Measurements from ENCODE around the gene RIBC1. TPM values are rescaled to one million over a fixed set of nuclear protein-coding genes. Genes with fewer than 3 reads are reported as not detected.
"Not testable (repeated sequence)": the region's sequence is repeated elsewhere in the genome, so short reads cannot be mapped to it uniquely, and the experiment has no call there.

RIBC1 gene
- total and polyA plus RNA-seq, 5 experiments from 2014 or later: 0.42 to 2.0 (median 1.2) TPM; not detected in 1

DNA sequence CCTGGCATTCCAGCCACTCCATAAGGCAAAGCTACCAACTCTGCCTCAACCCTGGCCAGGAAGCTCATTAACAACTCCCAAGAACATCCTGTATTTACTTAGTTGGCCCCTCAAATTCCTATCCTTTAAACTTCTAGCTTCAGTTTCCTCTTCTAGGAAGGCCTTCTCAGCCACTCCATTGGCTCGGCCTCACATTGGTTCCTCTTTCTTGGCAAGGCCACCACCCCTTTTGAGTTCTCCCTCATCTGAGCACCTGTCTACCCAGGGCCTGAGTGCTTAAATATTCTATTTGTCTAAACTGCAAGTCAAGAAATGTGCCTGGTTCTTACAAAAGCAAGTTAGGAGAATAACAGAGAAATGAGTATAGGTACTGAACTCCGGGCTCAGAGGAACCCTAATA lies 10.2 kb upstream of the RIBC1 start:
- ATAC-seq (no peak), DNase-seq (no peak)
- Mint-ChIP-seq H3K36me3 (peaks cover 5 to 71% (median 10%) of the 10 kb centered on the region in 3 donors), H3K27me3 (no peaks in the 10 kb centered on the region), H3K4me3 (no peak overlapping the region), H3K9me3 (no peaks in the 10 kb centered on the region), H3K4me1 (peaks cover 4 to 10% (median 8%) of the 10 kb centered on the region in 4 donors), H3K27ac (no peak overlapping the region)
- POLR2A ChIA-PET: no interaction called here

- not testable (repeated sequence) for H3K9me3 Mint-ChIP-seq, ATAC-seq, H3K27me3 Mint-ChIP-seq, DNase-seq
- Mint-ChIP-seq H3K27ac (peak overlapping the region in 5 of 10 donors; percentile 24 to 99 (median 98)), H3K4me1 (peaks cover 13 to 38% (median 34%) of the 10 kb centered on the region in 4 donors), H3K4me3 (peak overlapping the region; percentile 15 to 98 (median 77)), H3K36me3 (peaks cover 0 to 17% (median 0%) of the 10 kb centered on the region in 3 donors)
- POLR2A ChIA-PET: interaction anchor here (0.7 kb wide), 1 partner anchor 29 kb away, joined by 4 read pairs; no protein-coding TSS in a partner anchor
Observed at GRCh38 chrX:53420351-53420750, 2.3 kb upstream of the RIBC1 start.

GRCh38 chrX:53421125-53421524 lies 1.5 kb upstream of the RIBC1 start:
- POLR2A ChIA-PET: interaction anchor here (0.8 to 0.9 kb wide), 2 partner anchors 15 to 761 kb away, joined by 3 to 4 read pairs; partner anchors contain the start of gene FAM120C
- Mint-ChIP-seq H3K4me3 (peak overlapping the region; percentile 87 to 98 (median 94)), H3K27me3 (no peaks in the 10 kb centered on the region), H3K27ac (peak overlapping the region; percentile 88 to 100 (median 99)), H3K9me3 (no peaks in the 10 kb centered on the region), H3K36me3 (peaks cover 0 to 16% (median 0%) of the 10 kb centered on the region in 3 donors), H3K4me1 (peaks cover 13 to 38% (median 34%) of the 10 kb centered on the region in 4 donors)
- DNase-seq: no peak
- ATAC-seq: no peak

- peak; percentile 25 to 28 for ATAC-seq
- POLR2A ChIA-PET: interaction anchor here (0.5 to 1.8 kb wide), 9 partner anchors 10 to 1500 kb away, joined by 3 to 13 read pairs (median 3); partner anchors contain the start of genes FAM120C and KDM5C
- no peak for DNase-seq
- Mint-ChIP-seq H3K27ac (peak overlapping the region; percentile 88 to 100 (median 99)), H3K4me1 (peaks cover 13 to 38% (median 34%) of the 10 kb centered on the region in 4 donors), H3K36me3 (peaks cover 0 to 13% (median 0%) of the 10 kb centered on the region in 3 donors), H3K9me3 (no peaks in the 10 kb centered on the region), H3K4me3 (peak overlapping the region; percentile 87 to 98 (median 94)), H3K27me3 (no peaks in the 10 kb centered on the region)
Observed at GRCh38 chrX:53421772-53422085, 944 bp upstream of the RIBC1 start.

- H3K4me3 Mint-ChIP-seq: peak within 1 kb of the TSS; percentile 87 to 98 (median 94)
- H3K36me3 Mint-ChIP-seq: peaks cover 0 to 14% (median 0%) of the 10 kb centered on the region in 3 donors
- DNase-seq: peak; percentile 83 to 99 (median 96)
- no peaks in the 10 kb centered on the region for H3K9me3 Mint-ChIP-seq
- H3K27me3 Mint-ChIP-seq: no peaks in the 10 kb centered on the region
- peaks cover 13 to 37% (median 34%) of the 10 kb centered on the region in 4 donors for H3K4me1 Mint-ChIP-seq
- ATAC-seq: peak; percentile 87 to 89
- POLR2A ChIA-PET: interaction anchor here (0.5 to 1.8 kb wide), 14 partner anchors 10 to 1499 kb away, joined by 3 to 13 read pairs (median 4); partner anchors contain the start of genes FAM120C, HSD17B10, KDM5C and PHF8
- peak within 1 kb of the TSS; percentile 88 to 100 (median 99) for H3K27ac Mint-ChIP-seq
Observed at GRCh38 chrX:53422086-53422860, 400 bp upstream of the RIBC1 start, which contains the start of gene SMC1A. TSS of gene SMC1A (minus strand) at chrX:53422654. CDS start at chrX:53422600, 54 bp downstream.

- Mint-ChIP-seq H3K4me1 (peaks cover 5 to 16% (median 12%) of the 10 kb centered on the region in 4 donors), H3K36me3 (peaks cover 0 to 23% (median 0%) of the 10 kb centered on the region in 3 donors), H3K27me3 (no peaks in the 10 kb centered on the region), H3K4me3 (no peak overlapping the region), H3K27ac (peak overlapping the region in 3 of 10 donors; percentile 21 to 56 (median 30)), H3K9me3 (no peaks in the 10 kb centered on the region)
- ATAC-seq (no peak), DNase-seq (no peak)
- POLR2A ChIA-PET: no interaction called here
Observed at GRCh38 chrX:53429755-53430154, 7.1 kb downstream of the RIBC1 start.

GRCh38 chrX:53430231-53430630 lies 7.6 kb downstream of the RIBC1 start:
- no peaks in the 10 kb centered on the region for H3K27me3 Mint-ChIP-seq
- no peak overlapping the region for H3K4me3 Mint-ChIP-seq
- peak overlapping the region in 2 of 10 donors; percentile 29 to 56 for H3K27ac Mint-ChIP-seq
- DNase-seq (no peak), ATAC-seq (no peak)
- POLR2A ChIA-PET: interaction anchor here (0.6 kb wide), 1 partner anchor 112 kb away, joined by 3 read pairs; no protein-coding TSS in a partner anchor
- H3K9me3 Mint-ChIP-seq: no peaks in the 10 kb centered on the region
- H3K4me1 Mint-ChIP-seq: peaks cover 5 to 21% (median 15%) of the 10 kb centered on the region in 4 donors
- H3K36me3 Mint-ChIP-seq: peaks cover 0 to 23% (median 0%) of the 10 kb centered on the region in 3 donors

GRCh38 chrX:53433651-53434639 lies 11.3 kb downstream of the RIBC1 start, which contains the start of gene HSD17B10:
TSS of gene HSD17B10 (minus strand) at chrX:53434370. CDS start at chrX:53434345, 25 bp downstream.
- DNase-seq: peak; percentile 77 to 90 (median 80)
- peaks cover 0 to 20% (median 0%) of the 10 kb centered on the region in 3 donors for H3K36me3 Mint-ChIP-seq
- no peaks in the 10 kb centered on the region for H3K9me3 Mint-ChIP-seq
- peaks cover 5 to 24% (median 16%) of the 10 kb centered on the region in 4 donors for H3K4me1 Mint-ChIP-seq
- POLR2A ChIA-PET: interaction anchor here (0.6 to 1.5 kb wide), 2 partner anchors 11 to 173 kb away, joined by 4 read pairs; partner anchors contain the start of genes RIBC1 and SMC1A
- peak within 1 kb of the TSS; percentile 90 to 99 (median 97) for H3K27ac Mint-ChIP-seq
- peak within 1 kb of the TSS; percentile 92 to 99 (median 96) for H3K4me3 Mint-ChIP-seq
- H3K27me3 Mint-ChIP-seq: peaks cover 0 to 5% (median 0%) of the 10 kb centered on the region in 5 donors
- peak; percentile 98 for ATAC-seq

DNA sequence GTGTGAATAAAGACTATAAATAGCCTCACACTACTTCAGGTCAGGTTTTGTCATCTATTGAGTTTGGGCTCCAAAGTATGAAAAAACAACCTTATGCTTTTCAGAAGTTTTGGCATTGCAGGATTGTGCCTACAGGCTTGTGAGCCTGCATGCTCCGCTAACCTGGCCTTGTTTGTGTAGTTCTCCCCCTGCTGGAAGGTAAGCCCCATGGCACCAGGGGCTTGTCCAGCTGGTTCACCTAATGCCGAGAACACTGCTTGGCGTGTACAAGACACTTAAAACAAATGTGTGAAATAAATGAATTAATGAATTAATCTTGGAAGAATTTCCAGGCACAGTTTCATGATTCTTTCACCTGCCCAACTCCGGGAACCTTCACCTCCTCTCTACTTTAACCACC lies 13.3 kb downstream of the RIBC1 start:
- ATAC-seq (peak; percentile 63 to 72), DNase-seq (peak; percentile 29 to 80 (median 60))
- no peak overlapping the region for H3K4me3 Mint-ChIP-seq
- H3K9me3 Mint-ChIP-seq: no peaks in the 10 kb centered on the region
- H3K27me3 Mint-ChIP-seq: peaks cover 0 to 9% (median 2%) of the 10 kb centered on the region in 5 donors
- peak overlapping the region in 2 of 10 donors; percentile 2 to 34 for H3K27ac Mint-ChIP-seq
- H3K4me1 Mint-ChIP-seq: peaks cover 6 to 28% (median 22%) of the 10 kb centered on the region in 4 donors
- peaks cover 0 to 9% (median 0%) of the 10 kb centered on the region in 3 donors for H3K36me3 Mint-ChIP-seq
- POLR2A ChIA-PET: interaction anchor here (0.6 to 1.0 kb wide), 3 partner anchors 13 to 44 kb away, joined by 4 read pairs; partner anchors contain the start of genes RIBC1 and SMC1A

DNA sequence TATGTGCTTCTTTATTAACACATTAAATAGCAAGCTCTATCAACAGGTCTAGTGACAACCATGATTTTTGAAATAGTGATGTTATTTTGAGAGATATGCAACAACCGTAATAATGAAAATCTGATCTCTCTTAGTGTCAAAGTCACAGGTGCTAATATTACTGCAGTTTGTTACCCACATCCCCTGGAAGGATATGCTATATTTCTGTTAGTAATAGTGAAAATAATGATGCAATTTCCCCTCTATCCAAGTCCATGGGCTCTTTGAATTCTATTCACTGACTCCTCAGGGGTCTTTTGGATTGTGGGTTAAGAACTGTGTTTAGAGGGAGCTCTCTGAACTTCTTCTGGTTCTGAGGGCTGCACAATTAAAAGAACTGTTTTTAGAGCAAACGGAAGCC lies 14.5 kb downstream of the RIBC1 start:
- no peaks in the 10 kb centered on the region for H3K9me3 Mint-ChIP-seq
- peaks cover 0 to 2% (median 0%) of the 10 kb centered on the region in 3 donors for H3K36me3 Mint-ChIP-seq
- no peak overlapping the region for H3K4me3 Mint-ChIP-seq
- H3K27ac Mint-ChIP-seq: no peak overlapping the region
- peaks cover 0 to 9% (median 2%) of the 10 kb centered on the region in 5 donors for H3K27me3 Mint-ChIP-seq
- ATAC-seq (no peak), DNase-seq (no peak)
- POLR2A ChIA-PET: no interaction called here
- peaks cover 6 to 31% (median 25%) of the 10 kb centered on the region in 4 donors for H3K4me1 Mint-ChIP-seq

GRCh38 chrX:53438174-53438831 lies 15.6 kb downstream of the RIBC1 start:
- H3K4me3 Mint-ChIP-seq: no peak overlapping the region
- peak overlapping the region in 1 of 10 donors; percentile 13 for H3K27ac Mint-ChIP-seq
- H3K27me3 Mint-ChIP-seq: peaks cover 0 to 9% (median 2%) of the 10 kb centered on the region in 5 donors
- DNase-seq (no peak), ATAC-seq (no peak)
- H3K4me1 Mint-ChIP-seq: peaks cover 6 to 30% (median 24%) of the 10 kb centered on the region in 4 donors
- H3K36me3 Mint-ChIP-seq: peaks cover 0 to 2% (median 0%) of the 10 kb centered on the region in 3 donors
- H3K9me3 Mint-ChIP-seq: no peaks in the 10 kb centered on the region
- POLR2A ChIA-PET: no interaction called here
